CD14-positive monocyte (primary cell): ENCODE results near the gene CHD2. TPM values are rescaled to one million over a fixed set of nuclear protein-coding genes. Genes with fewer than 3 reads are reported as not detected.

Source experiments
- DNase-seq, 3 donors: peaks; one replicate each; pipeline ENCODE4 v3.0.0-alpha.2; 2011 to 2022
- H2AFZ ChIP-seq: 2 replicates; pipeline ENCODE4 v1.6.0; 2012; ENCODE audit warnings: mild to moderate bottlenecking, low read depth, low read length, inconsistent platforms; ENCODE audit not compliant: insufficient read depth, poor library complexity, severe bottlenecking
- H3K27ac ChIP-seq, 2 donors: 1 replicate in 1 of 2; 2 replicates in 1 of 2; pipeline ENCODE4 v1.5.1; 2012 to 2013; ENCODE audit warnings: low read length in 2 of 2, control low read depth in 1 of 2, inconsistent platforms in 1 of 2, low read depth in 1 of 2, mild to moderate bottlenecking in 1 of 2
- H3K27me3 ChIP-seq, 2 donors: one replicate each; pipeline versions ENCODE4 v1.6.0 to v1.6.1; 2011 to 2013; ENCODE audit warnings: low read length in 2 of 2; ENCODE audit not compliant: control insufficient read depth in 2 of 2, insufficient read depth in 2 of 2
- H3K36me3 ChIP-seq, 2 donors: replicated peaks in 1 of 2; 1 replicate in 1 of 2; 2 replicates in 1 of 2; pipeline versions ENCODE4 v1.5.1 to v1.6.1; 2012 to 2013; ENCODE audit warnings: low read length in 2 of 2, control low read depth in 1 of 2, inconsistent platforms in 1 of 2, mild to moderate bottlenecking in 1 of 2; ENCODE audit not compliant: insufficient read depth in 2 of 2, control insufficient read depth in 1 of 2
- H3K4me1 ChIP-seq, 2 donors: 1 replicate in 1 of 2; 2 replicates in 1 of 2; pipeline versions ENCODE4 v1.5.1 to v1.6.1; 2012 to 2013; ENCODE audit warnings: low read length in 2 of 2, control low read depth in 1 of 2, inconsistent platforms in 1 of 2, mild to moderate bottlenecking in 1 of 2, moderate library complexity in 1 of 2; ENCODE audit not compliant: insufficient read depth in 2 of 2, control insufficient read depth in 1 of 2
- H3K4me2 ChIP-seq: replicated peaks from 2 replicates; pipeline ENCODE3; 2012; ENCODE audit warnings: low read length, moderate library complexity, mild to moderate bottlenecking; ENCODE audit not compliant: poor library complexity, severe bottlenecking; ENCODE audit errors: extremely low read depth
- H3K4me3 ChIP-seq, 3 experiments: fragments of 200-600 bp in 1 of 3; sonication (generic) in 1 of 3; replicated peaks in 1 of 3; 1 replicate in 2 of 3; 2 replicates in 1 of 3; pipeline ENCODE4 v1.5.1; 2011 to 2013; ENCODE audit warnings: low read length in 3 of 3, mild to moderate bottlenecking in 3 of 3, control low read depth in 2 of 3, low read depth in 2 of 3, inconsistent platforms in 1 of 3, moderate library complexity in 1 of 3
- H3K79me2 ChIP-seq: 2 replicates; pipeline ENCODE4 v1.6.0; 2012; ENCODE audit warnings: mild to moderate bottlenecking, control low read depth, inconsistent platforms, low read length, moderate library complexity; ENCODE audit not compliant: insufficient read depth
- H3K9ac ChIP-seq: 2 replicates; pipeline ENCODE4 v1.6.0; 2017; ENCODE audit warnings: low read length, mild to moderate bottlenecking; ENCODE audit not compliant: insufficient read depth, poor library complexity, severe bottlenecking
- H3K9me3 ChIP-seq, 2 donors: replicated peaks in 1 of 2; 1 replicate in 1 of 2; 2 replicates in 1 of 2; pipeline versions ENCODE4 v1.5.1 to v1.6.1; 2012 to 2013; ENCODE audit warnings: low read length in 2 of 2, control low read depth in 1 of 2; ENCODE audit not compliant: control insufficient read depth in 1 of 2, insufficient read depth in 1 of 2
- H4K20me1 ChIP-seq: 2 replicates; pipeline ENCODE4 v1.6.0; 2012; ENCODE audit warnings: mild to moderate bottlenecking, low read length, control low read depth, moderate library complexity; ENCODE audit not compliant: insufficient read depth
- H3K27ac Mint-ChIP-seq, 7 donors: one replicate each; pipeline ENCODE4 v1.8.0; 2020; ENCODE audit warnings: mild to moderate bottlenecking in 7 of 7, mixed read lengths in 7 of 7, moderate library complexity in 6 of 7, inconsistent platforms in 2 of 7
- H3K27me3 Mint-ChIP-seq, 3 donors: one replicate each; pipeline ENCODE4 v1.8.0; 2021 to 2022; ENCODE audit warnings: low read depth in 3 of 3, mild to moderate bottlenecking in 3 of 3, mixed read lengths in 3 of 3, moderate library complexity in 3 of 3, inconsistent platforms in 1 of 3
- H3K36me3 Mint-ChIP-seq, 2 donors: one replicate each; pipeline ENCODE4 v1.8.0; 2020; ENCODE audit warnings: mixed read lengths in 2 of 2, inconsistent platforms in 1 of 2, mild to moderate bottlenecking in 1 of 2
- H3K4me1 Mint-ChIP-seq: one replicate; pipeline ENCODE4 v1.8.0; 2020; ENCODE audit warnings: mild to moderate bottlenecking, mixed read lengths
- H3K4me3 Mint-ChIP-seq, 2 donors: one replicate each; pipeline ENCODE4 v1.8.0; 2020; ENCODE audit warnings: mild to moderate bottlenecking in 2 of 2, mixed read lengths in 2 of 2, moderate library complexity in 1 of 2
- H3K9me3 Mint-ChIP-seq, 7 donors: one replicate each; pipeline ENCODE4 v1.8.0; 2020 to 2022; ENCODE audit warnings: mixed read lengths in 7 of 7, mild to moderate bottlenecking in 6 of 7, moderate library complexity in 6 of 7, inconsistent platforms in 2 of 7
- CTCF ChIP-seq: fragments of 200-600 bp; IDR thresholded peaks from one replicate; pipeline ENCODE4 v1.8.0; 2022; ENCODE audit warnings: antibody characterized with exemption, mild to moderate bottlenecking
- WGBS: methylation state at CpG from one replicate; pipeline ENCODE4 v1.1.5; 2013; ENCODE audit warnings: missing lambda C conversion rate; ENCODE audit not compliant: insufficient coverage; 5-methylcytosine and 5-hydroxymethylcytosine counted together
- intact Hi-C, 2 donors: fragments of 100-400 bp; cut with micrococcal nuclease; formaldehyde crosslinking; loops; one replicate each; pipeline versions ENCODE4 v1.15.0 to v1.15.1; 2023
- polyA plus RNA-seq, 3 donors: library from polyadenylated mRNA; depleted of rRNA in 1 of 3; unstranded in 2 of 3; stranded (reverse) in 1 of 3; fragments of 300-500 nt in 2 of 3; fragments of >200 nt in 1 of 3; fragmentation: Illumina TruSeq in 2 of 3; gene quantifications; 1 replicate in 2 of 3; 2 replicates in 1 of 3; pipeline ENCODE4 v1.2.3, GENCODE V29; 2012 to 2021

The CHD2 gene
- polyA plus RNA-seq, 3 donors = 9.6 to 61.2 (median 11.4) TPM

GRCh38 chr15:93055211-93055610 is 155.1 kb downstream of the CHD2 start:
- no peaks in the 10 kb centered on the region for H4K20me1 ChIP-seq
- peaks cover 0 to 2% (median 0%) of the 10 kb centered on the region in 7 donors for H3K9me3 Mint-ChIP-seq
- no peak overlapping the region for H3K4me3 ChIP-seq
- no peaks in the 10 kb centered on the region for H3K36me3 Mint-ChIP-seq
- no peak overlapping the region for H3K4me3 Mint-ChIP-seq
- TF ChIP-seq CTCF = no peak
- H3K27me3 ChIP-seq = no peaks in the 10 kb centered on the region
- no peak overlapping the region for H2AFZ ChIP-seq
- WGBS = 94% methylated on average over 11 of the region's 11 CpGs
- peaks cover 2 to 9% (median 8%) of the 10 kb centered on the region in 3 donors for H3K27me3 Mint-ChIP-seq
- H3K9me3 ChIP-seq = no peaks in the 10 kb centered on the region
- no peak for DNase-seq
- intact Hi-C loops = no loop called here
- no peak overlapping the region for H3K27ac ChIP-seq
- H3K4me1 Mint-ChIP-seq = peaks cover 7% of the 10 kb centered on the region
- no peak overlapping the region for H3K9ac ChIP-seq
- no peaks in the 10 kb centered on the region for H3K79me2 ChIP-seq
- H3K27ac Mint-ChIP-seq = no peak overlapping the region
- H3K4me1 ChIP-seq = no peaks in the 10 kb centered on the region
- H3K4me2 ChIP-seq = no peak overlapping the region
- H3K36me3 ChIP-seq = no peaks in the 10 kb centered on the region

- intact Hi-C loops = no loop called here
- Histone ChIP-seq H3K36me3 (no peaks in the 10 kb centered on the region), H2AFZ (no peak overlapping the region), H3K79me2 (no peaks in the 10 kb centered on the region), H3K9ac (no peak overlapping the region), H4K20me1 (no peaks in the 10 kb centered on the region), H3K27me3 (no peaks in the 10 kb centered on the region), H3K4me3 (no peak overlapping the region), H3K27ac (no peak overlapping the region), H3K4me1 (no peaks in the 10 kb centered on the region), H3K4me2 (no peak overlapping the region), H3K9me3 (no peaks in the 10 kb centered on the region)
- H3K4me1 Mint-ChIP-seq = peaks cover 11% of the 10 kb centered on the region
- WGBS = 100% methylated on average over 3 of the region's 7 CpGs
- DNase-seq = no peak
- H3K9me3 Mint-ChIP-seq = peaks cover 0 to 2% (median 0%) of the 10 kb centered on the region in 7 donors
- H3K36me3 Mint-ChIP-seq = no peaks in the 10 kb centered on the region
- TF ChIP-seq CTCF = no peak
- H3K27me3 Mint-ChIP-seq = peaks cover 5 to 16% (median 13%) of the 10 kb centered on the region in 3 donors
- H3K27ac Mint-ChIP-seq = peak overlapping the region in 1 of 7 donors; percentile 57
- H3K4me3 Mint-ChIP-seq = no peak overlapping the region
These were observed 156.7 kb downstream of the CHD2 start for GRCh38 chr15:93056836-93057235.
